GM19324 (cell line): ENCODE results near the gene RCSD1.
A peak's percentile ranks its signal among the peaks of the same experiment; 100 is the strongest.
"Not testable (repeated sequence)": the region's sequence is repeated elsewhere in the genome, so short reads cannot be mapped to it uniquely, and the experiment has no call there.

Experiments
- ATAC-seq: cut with Tn5 transposase; IDR thresholded peaks from one replicate; pipeline ENCODE4 v1.9.1; 2021; ENCODE audit warnings: mild to moderate bottlenecking, moderate library complexity; ENCODE audit not compliant: unreplicated experiment, low FRiP score

Gene RCSD1, protein sequence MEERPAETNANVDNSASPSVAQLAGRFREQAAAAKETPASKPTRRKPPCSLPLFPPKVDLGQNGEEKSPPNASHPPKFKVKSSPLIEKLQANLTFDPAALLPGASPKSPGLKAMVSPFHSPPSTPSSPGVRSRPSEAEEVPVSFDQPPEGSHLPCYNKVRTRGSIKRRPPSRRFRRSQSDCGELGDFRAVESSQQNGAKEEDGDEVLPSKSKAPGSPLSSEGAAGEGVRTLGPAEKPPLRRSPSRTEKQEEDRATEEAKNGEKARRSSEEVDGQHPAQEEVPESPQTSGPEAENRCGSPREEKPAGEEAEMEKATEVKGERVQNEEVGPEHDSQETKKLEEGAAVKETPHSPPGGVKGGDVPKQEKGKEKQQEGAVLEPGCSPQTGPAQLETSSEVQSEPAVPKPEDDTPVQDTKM

DNA sequence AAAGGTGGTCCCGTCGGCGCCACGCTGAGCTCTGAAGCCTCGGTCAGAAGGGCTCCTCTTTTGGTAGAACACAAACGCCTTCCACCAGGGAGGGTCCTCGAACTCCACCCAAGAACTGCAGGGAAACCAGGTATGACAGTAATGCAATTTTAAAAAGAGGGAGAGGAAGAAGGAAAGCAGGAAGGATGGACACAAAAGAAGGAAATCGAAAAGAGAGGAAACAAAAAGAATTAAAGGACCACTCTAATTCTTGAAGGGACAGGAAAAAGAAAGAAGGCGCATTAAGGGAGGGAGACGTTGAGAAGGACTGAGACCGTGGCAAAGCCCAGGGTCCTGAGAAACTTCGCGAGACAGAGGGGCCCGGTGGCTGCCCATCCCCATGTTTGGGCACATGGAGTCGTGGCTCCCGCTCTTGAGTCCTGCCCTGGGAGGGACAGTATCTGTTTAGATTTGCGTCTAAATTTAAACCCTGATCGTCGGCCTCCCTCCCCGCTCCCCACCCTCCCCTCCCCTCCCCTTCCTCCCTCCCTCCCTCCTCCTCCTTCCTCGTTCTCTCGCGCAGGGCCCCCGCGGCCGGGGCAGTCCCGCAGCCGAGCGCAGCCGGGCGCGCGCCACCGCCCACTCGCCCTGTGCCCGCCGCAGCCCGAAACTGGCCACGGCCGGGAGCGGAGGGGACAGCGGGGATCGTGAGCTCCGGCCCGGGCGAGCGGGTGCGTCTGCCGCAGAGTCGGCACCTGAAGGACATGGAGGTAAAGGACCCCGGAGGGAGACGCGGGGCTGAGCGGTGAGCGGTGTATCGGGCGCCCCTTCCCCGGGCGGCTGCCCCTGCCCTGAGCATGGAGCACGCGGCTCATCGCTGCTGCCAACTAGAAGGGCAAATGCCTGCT, at the start of gene RCSD1:
RCSD1 (plus strand) TSS at position 552 of the 887 bp plus-strand sequence; CDS start at position 744, 192 bp downstream.
- ATAC-seq: no peak

DNA sequence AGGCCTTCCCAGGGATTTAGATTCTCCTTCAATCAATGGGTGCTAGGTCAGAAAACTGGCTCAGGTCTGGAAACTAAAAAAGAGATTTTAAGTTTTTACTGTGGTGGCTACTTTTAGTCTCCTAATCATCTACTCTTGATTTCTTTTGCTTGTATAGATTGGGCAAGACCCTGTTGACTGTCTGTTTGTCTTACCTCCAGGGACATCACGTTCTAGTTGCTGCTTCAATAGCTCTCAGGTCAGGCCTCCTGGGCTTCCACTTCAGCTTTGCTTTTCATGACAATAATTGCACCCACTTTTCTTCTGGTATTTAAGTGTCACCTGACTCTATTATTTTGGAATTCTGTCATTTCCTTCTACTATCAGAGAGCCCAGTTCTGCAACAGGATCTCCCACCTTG, 48.0 kb upstream of the RCSD1 start:
- ATAC-seq: no peak

DNA sequence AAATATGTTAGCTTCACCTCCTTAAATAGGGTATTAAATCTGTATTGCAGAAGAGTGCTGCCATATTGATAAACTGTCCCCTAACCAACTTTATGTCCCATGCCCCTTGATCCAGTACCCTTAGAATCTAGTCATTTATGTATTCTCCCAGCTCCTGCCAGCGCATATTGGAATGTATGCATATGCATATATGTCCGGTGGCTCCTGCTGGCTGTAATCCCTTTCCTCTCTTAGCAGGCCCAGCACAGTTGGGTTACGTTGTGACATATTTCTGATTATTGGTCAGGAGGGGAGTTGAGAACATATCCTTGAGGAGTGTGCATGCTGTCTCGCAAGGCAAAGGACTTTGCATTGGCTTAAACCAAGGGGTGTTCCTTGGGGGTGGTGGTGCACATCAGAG, 47.3 kb upstream of the RCSD1 start:
- no peak for ATAC-seq

DNA sequence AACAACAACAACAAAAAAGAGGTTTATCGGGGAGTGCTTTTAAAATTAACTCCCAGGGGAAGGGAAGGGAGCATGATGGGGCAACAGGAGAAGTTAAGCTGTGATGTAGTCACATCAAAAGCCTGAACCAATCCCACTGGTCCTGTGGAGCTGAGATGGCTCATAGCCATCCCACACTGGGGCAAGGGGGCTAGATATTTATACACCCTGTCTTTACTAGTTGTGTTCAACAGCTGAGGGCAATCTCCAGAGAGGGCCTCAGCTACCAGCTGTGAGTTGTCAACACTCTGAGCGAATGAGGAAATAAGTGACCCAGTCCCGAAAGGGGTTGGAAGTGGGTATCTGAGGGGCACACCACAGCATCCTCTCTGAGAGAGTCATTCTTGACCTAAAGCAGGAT, 45.5 kb upstream of the RCSD1 start:
- ATAC-seq: no peak

DNA sequence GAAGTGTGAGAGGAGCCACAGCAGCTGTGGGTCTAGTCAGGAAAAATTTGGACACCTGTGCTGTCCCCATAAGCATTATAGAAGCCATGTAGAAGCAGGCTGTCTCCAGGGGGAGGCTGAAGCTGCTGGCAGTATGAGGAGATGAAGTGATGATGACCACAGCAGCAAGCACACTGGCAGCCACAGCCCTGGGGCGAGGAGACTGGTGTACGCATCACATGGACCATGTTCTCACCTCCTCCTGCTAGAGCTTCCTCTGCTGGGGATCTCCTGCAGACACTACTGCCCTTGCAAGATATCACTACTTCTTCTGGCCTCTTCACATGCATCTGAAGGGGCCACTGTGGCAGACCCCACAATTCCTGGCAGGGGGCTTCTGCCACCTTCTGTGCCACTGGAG, 42.7 kb upstream of the RCSD1 start:
- ATAC-seq: no peak

DNA sequence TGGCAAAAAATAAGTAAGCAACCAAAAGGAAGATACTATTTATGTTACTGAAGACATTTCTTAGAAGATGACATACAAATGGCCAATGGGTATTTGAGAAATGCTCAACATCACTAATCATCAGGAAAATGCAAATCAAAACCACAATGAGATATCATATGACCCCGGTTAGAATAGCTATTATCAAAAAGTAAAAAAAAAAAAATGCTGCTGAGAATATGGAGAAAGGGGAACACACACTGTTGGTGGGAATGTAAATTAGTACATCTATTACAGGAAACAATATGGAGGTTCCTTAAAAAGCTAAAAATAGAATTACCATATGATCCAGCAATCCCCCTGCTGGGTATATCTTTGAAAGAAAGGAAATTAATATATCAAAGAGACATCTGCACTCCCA, 42.2 kb upstream of the RCSD1 start:
- no peak for ATAC-seq

DNA sequence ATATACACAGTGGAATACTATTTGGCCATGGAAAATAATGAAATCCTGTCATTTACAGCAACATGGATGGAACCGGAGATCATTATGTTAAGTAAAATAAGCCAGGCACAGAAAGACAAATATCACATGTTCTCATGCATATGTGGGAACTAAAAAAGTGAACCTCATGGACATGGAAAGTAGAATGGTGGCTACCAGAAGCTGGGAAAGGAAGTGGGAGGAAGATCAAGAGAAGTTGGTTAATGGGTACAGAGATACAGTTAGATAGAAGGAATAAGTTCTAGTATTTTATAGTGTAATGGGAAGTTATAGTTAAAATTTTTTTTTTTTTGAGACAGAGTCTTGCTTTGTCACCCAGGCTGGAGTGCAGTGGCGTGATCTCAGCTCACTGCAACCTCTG, 41.7 kb upstream of the RCSD1 start:
- ATAC-seq: no peak

DNA sequence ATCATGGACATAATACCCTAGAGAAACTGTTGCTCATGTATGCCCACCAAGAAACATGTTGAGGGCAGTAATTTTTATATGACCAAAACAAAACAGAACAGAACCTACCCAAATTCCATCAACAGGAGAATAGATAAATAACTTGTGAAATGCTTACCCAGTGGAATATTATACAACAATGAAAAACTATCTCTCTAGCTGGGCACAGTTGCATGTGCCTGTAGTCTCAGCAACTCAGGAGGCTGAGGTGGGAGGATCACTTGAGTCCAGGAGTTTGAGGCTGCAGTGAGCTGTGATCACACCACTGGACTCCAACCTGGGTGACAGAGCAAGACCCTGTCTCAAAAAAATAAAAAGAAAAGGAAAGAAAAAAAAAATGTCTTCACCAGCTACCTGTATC, 37.6 kb upstream of the RCSD1 start:
- ATAC-seq: no peak

DNA sequence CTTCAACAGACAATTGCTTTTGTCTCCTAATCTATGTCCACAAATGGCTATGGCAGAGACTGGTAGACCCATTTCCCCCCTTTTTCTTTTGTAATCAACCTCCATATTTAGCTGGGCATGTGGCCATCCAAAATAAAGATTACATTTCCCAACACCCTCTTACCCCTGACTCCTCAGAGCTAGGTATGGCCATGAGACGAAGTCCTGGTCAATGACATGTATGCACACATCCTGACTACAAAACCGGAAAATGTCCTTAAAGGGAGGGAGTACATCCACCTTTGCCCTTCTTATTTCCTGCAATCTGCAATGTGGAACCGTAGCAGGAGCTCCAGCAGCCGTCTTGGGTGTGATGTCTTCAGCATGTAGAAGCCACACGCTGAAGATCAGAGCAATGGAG, 36.2 kb upstream of the RCSD1 start:
- no peak for ATAC-seq

DNA sequence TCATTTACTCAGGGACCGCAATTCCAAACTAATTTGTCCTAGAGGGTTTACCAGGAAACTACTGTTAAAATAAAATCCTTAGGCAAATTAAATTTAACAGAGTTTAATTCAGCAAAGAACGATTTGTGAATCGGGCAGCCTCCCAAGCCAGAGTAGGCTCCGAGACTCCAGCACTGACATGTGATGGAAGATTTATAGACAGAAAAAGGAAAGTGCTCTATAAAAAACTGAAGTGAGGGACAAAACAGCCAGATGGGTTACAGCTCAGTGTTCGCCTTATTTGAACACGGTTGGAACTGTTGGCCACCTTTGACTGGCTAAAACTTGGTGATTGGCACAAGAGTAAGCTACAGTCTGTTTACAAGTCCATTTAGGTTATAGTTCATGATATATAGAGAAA, 35.2 kb upstream of the RCSD1 start:
- no peak for ATAC-seq

DNA sequence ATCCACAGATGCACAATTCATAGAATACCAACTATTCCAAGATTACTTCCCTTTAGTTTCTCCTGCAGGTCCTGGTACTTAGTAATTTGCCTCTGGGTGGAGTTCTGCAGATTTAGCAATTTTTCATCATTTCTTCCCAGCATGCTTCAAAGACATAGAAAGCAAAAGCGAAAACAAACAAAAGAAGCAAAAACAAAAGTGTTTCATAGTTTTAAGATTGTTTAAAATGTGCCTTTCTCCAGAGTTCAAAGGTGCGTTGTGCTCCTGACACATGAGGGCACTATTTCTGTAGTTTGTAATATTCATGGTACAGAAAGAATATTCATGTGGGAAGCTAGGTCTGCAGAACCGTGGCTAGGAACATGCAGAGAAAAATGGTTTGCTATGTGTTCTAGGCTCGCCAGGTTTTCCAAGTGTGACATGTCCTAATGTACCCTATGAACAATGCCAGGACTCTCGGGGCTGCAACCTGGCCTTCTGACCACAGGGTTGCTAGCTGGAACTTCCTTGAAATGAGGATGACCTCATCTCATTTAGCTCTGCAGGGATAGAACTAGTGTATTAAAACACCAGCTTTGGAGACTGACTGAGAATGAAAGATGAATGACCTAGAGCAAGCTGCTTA, 30.0 kb upstream of the RCSD1 start:
- peak; percentile 59 for ATAC-seq

DNA sequence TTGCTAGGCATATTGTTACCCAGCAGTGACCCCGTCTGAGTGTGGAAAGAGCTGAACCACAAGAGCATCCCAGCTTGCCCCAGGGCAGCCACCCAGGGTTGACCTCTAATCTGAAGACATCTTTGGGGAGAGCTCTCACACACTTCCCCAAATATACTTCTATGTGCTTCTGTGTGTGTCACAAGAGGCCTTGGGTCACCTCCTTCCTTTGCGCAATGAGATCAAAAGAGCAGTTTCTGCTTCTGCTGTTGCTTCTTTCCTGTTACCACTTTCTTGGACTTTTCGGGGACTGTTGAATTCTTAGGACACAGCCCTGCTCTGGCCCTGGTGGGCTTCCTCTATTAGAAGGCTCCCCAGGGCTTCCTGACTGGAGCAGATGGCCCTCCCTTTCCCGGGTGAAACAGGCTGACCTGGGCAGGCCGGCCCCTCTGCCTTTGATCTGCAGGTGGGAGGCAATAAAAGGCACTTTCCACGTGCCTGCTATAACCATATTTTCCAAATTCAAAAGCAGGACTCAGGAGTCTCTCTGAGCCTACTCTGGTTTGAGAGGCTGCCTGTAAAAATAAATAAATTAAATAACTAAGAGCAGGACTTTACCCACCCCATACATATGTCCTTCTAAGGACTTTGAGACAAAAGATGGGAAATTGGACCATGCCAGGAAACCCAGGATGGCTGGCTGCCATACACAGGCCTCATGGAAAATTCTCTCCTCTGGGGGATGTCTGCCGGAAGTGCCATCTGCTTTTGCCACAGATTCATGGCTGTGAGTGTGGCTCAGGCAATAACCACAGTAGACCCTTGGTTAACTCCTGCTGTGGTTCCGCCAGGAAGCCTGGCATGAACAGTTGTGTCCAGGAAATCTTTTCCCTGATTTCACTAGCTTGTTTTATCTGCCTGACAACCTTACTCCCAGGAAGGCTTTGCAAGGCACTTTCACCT, 28.3 kb upstream of the RCSD1 start:
- ATAC-seq: no peak

DNA sequence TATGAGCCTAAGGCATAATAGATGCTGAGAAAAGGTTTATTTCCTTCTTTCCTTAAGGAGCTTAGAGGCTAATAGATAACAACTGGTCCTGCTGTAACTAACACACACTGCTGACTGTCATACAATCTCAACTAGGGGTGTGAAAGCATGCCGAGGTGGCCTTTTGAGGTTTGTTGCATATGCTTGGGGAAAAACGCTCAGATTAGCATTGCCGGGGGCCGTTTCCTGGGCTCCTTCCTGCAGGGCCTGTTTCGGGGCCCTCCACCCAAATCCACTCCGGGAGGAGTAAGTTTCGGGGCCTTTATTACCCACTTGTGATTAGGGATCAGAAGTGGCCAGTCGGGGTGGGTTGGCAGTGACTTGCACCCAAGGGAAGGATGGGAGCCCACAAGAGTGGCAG, 27.2 kb upstream of the RCSD1 start:
- ATAC-seq: no peak

DNA sequence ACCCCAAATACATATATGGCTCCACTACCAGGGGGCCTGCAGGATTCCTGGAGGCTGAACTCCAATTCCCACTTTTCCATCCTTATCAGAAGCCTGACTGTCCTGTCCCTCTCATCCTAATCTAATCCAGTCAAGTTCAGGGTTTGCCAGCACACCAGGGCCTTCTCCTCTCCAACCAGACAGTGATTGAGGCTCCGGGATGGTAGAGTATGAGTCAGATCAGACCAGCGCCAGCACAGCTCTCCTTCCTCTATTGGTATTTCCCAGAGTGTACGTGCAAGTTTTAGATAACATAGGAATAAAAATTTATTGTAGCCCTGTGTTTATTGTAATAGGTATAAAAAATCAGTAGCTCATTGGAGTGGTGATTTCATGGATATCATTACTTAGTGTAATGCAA, 24.5 kb upstream of the RCSD1 start:
- no peak for ATAC-seq

DNA sequence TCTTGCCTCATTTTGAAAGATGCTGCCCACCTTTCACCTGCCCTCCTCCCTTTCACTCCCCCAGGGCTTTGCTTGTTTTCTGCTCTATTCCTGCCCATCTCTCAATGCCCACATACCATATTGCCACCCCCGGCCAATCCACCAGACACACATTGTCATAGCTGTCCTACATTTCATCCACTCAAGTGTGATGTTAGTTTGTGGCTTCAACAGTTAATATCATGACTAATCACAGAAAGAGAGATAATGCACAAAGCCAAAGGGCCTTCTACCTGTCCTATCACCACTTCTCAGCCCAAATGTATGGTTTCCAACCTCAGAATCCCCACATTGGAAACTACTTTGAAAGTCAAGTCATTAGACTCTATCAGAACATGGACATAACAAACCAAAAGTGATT, 18.0 kb upstream of the RCSD1 start:
- ATAC-seq: no peak

DNA sequence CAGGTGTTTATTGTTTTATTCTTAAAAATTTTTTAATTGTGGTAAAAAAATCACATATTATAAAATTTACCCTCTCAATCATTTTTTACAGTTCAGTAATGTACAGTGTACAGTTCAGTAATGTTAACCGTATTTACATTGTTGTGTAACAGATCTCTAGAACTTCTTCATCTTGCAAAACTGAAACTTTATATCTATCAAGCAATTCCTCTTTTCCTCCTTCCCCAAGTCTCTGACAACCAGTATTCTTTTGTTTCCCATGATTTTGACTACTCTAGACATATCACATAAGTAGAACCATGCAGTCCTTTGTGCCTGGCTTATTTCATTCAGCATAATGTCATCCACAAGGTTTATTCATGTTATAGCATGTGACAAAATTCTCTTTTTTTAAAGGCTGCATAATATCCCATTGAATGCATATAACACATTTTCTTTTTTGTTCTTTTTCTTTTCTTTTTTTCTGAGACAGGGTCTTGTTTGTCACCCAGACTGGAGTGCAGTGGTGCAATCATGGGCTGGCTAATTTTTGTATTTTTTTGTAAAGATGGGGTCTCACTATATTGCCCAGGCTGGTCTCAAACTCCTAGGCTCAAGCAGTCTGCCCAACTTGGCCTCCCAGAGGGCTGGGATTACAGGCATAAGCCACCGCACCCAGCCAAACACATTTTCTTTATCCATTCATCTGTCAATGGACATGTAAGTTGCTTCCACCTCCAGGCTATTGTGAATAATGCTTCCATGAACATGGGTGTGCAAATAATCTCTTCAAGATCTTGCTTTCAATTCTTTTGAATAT, 17.2 kb upstream of the RCSD1 start:
- no peak for ATAC-seq

DNA sequence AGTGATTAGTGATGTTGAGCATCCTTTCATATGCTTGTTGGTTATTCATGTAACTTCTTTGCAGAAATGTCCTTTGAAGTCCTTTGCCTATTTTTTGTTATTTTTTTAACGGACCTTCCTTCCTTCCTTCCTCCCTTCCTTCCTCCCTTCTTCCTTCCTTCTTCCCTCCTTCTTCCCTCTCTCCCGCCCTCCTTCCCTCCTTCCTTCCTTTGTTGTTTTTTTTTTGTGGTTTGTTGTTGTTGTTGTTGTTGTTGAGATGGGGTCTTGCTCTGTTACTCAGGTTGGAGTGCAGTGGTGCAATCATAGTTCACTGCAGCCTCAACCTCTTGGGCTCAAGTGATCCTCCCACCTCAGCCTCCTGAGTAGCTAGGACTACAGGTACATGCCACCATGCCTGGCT, 16.0 kb upstream of the RCSD1 start:
- ATAC-seq: not testable (repeated sequence)

DNA sequence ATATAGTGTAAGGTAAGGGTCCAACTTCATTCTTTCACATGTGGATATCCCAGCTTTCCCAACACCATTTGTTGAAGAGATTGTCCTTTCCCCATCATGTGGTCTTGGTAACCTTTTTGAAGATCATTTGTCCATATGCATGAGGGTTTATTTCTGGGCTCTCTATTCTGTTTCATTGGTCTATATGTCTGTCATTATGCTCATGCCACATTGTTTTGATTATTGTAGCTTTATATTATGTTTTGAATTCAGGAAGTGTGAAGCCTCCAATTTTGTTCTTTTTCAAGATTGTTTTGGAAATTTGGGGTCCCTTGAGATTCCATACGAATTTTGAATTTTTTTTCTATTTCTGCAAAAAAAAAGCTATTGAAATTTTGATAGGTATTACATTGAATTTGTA, 15.2 kb upstream of the RCSD1 start:
- ATAC-seq: no peak

DNA sequence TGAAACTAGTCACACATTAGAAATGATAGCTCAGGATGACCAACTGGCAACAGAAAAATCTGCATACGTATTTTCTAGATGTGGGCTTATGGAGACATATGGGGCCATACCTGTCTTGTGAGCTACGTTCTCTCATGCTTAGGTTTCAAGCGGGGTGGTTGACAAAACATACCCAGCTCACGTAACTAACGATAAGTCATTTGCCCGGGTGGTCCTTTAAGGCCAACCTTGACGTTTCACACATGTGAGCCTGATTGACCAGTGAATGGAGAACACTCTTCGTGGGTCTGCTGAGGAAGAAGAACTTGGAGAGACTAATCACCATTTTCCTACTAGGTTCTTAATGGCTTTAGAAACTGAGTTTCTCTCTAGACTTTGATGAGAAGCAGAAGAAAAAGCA, 13.5 kb upstream of the RCSD1 start:
- ATAC-seq: no peak
